HCT116 (cell line): Measurements from ENCODE around the gene F2RL1. TPM values are rescaled to one million over a fixed set of nuclear protein-coding genes. Genes with fewer than 3 reads are reported as not detected.

ENCODE experiments used
- ATAC-seq: fragments of 200-7000 bp; cut with Tn5 transposase; 2 replicates; pipeline ENCODE4 v1.9.1; 2020; ENCODE audit warnings: mild to moderate bottlenecking, moderate library complexity
- BruUV-seq: library from RNA; stranded (reverse); fragments of 400-500 nt; replicated peaks from 2 replicates; lab custom pipeline; 2021; lab: Mats Ljungman, UMichigan
- CTCF ChIA-PET: fragments of 300-600 bp; sonication (Branson Sonifier 250); formaldehyde crosslinking; loops from one replicate; lab custom pipeline; 2021; ENCODE audit warnings: antibody characterized with exemption; lab: Charles Lee
- POLR2A ChIA-PET: fragments of 300-600, 350-600 bp; sonication (Branson Sonifier 250); formaldehyde crosslinking; loops from one replicate; lab custom pipeline; 2021; ENCODE audit warnings: antibody characterized with exemption; lab: Charles Lee
- RAD21 ChIA-PET, 2 experiments: fragments of 300-600 bp; sonication (Branson Sonifier 250); formaldehyde crosslinking; loops; one replicate each; lab custom pipeline; 2023; ENCODE audit warnings: low total read pairs in 2 of 2; ENCODE audit not compliant: uncharacterized antibody in 2 of 2, unreplicated experiment in 2 of 2, low non-redundant PET in 1 of 2; lab: Charles Lee
- DNase-seq: peaks from one replicate; pipeline ENCODE4 v3.0.0-alpha.2; 2010; ENCODE audit warnings: low read depth, low spot score
- H2AFZ ChIP-seq: fragments of 200-600 bp; shearing (Covaris generic), sonication (generic); 2 replicates; pipeline ENCODE4 v1.6.1; 2017; ENCODE audit warnings: low read depth, mixed run types, mixed read lengths, antibody characterized with exemption, low read length; ENCODE audit not compliant: poor library complexity, severe bottlenecking
- H3K27ac ChIP-seq: 2 replicates; pipeline ENCODE4 v1.5.1; 2012; ENCODE audit warnings: low read depth, low read length
- H3K27me3 ChIP-seq: fragments of 200-600 bp; sonication (generic); 2 replicates; pipeline ENCODE4 v1.6.1; 2016; ENCODE audit warnings: mixed run types, low read length, mixed read lengths; ENCODE audit not compliant: insufficient read depth
- H3K36me3 ChIP-seq, 2 experiments: fragments of 200-500 bp in 1 of 2; fragments of 200-600 bp in 1 of 2; sonication (Bioruptor generic) in 1 of 2; sonication (generic) in 1 of 2; 2 replicates each; pipeline versions ENCODE4 v1.5.1 to v1.6.1; 2014 to 2016; ENCODE audit warnings: low read length in 2 of 2, inconsistent platforms in 1 of 2, mixed read lengths in 1 of 2, mixed run types in 1 of 2; ENCODE audit not compliant: insufficient read depth in 2 of 2, control insufficient read depth in 1 of 2
- H3K4me1 ChIP-seq, 2 experiments: fragments of 200-600 bp in 1 of 2; sonication (generic) in 1 of 2; 2 replicates each; pipeline versions ENCODE4 v1.5.1 to v1.6.1; 2012 to 2017; ENCODE audit warnings: low read length in 2 of 2, inconsistent platforms in 1 of 2, mild to moderate bottlenecking in 1 of 2, mixed read lengths in 1 of 2, mixed run types in 1 of 2, moderate library complexity in 1 of 2; ENCODE audit not compliant: insufficient read depth in 2 of 2, control insufficient read depth in 1 of 2
- H3K4me2 ChIP-seq: fragments of 200-600 bp; sonication (generic); 2 replicates; pipeline ENCODE4 v1.6.1; 2017; ENCODE audit warnings: mixed run types, low read length, mixed read lengths
- H3K4me3 ChIP-seq, 2 experiments: fragments of 200-600 bp in 1 of 2; sonication (generic) in 1 of 2; replicated peaks in 1 of 2; 2 replicates each; pipeline ENCODE4 v1.5.1; 2011 to 2016; ENCODE audit warnings: low read length in 2 of 2, control low read depth in 1 of 2, low read depth in 1 of 2, mild to moderate bottlenecking in 1 of 2, mixed read lengths in 1 of 2, mixed run types in 1 of 2
- H3K79me2 ChIP-seq: fragments of 200-600 bp; sonication (generic); 2 replicates; pipeline ENCODE4 v1.6.1; 2017; ENCODE audit warnings: mild to moderate bottlenecking, mixed run types, low read length, moderate library complexity, mixed read lengths; ENCODE audit not compliant: insufficient read depth
- H3K9ac ChIP-seq: fragments of 200-600 bp; sonication (generic); 2 replicates; pipeline ENCODE4 v1.6.1; 2016; ENCODE audit warnings: low read length, mixed read lengths
- H3K9me2 ChIP-seq: fragments of 200-600 bp; sonication (generic), shearing (Covaris generic); 2 replicates; pipeline ENCODE4 v1.6.1; 2017; ENCODE audit warnings: mixed run types, mild to moderate bottlenecking, moderate library complexity; ENCODE audit not compliant: insufficient read depth
- H3K9me3 ChIP-seq, 2 experiments: fragments of 200-500 bp in 1 of 2; fragments of 200-600 bp in 1 of 2; sonication (Bioruptor generic) in 1 of 2; sonication (generic) in 1 of 2; 2 replicates each; pipeline ENCODE4 v1.6.1; 2014 to 2017; ENCODE audit warnings: low read length in 2 of 2, mixed read lengths in 2 of 2, inconsistent platforms in 1 of 2, low read depth in 1 of 2, mild to moderate bottlenecking in 1 of 2, mixed run types in 1 of 2, moderate library complexity in 1 of 2; ENCODE audit not compliant: control insufficient read depth in 1 of 2, insufficient read depth in 1 of 2
- H4K20me1 ChIP-seq: fragments of 200-600 bp; sonication (generic), shearing (Covaris generic); 2 replicates; pipeline ENCODE4 v1.6.1; 2017; ENCODE audit warnings: mixed run types, mild to moderate bottlenecking, moderate library complexity; ENCODE audit not compliant: insufficient read depth
- CBX3 ChIP-seq: IDR thresholded peaks from 2 replicates; pipeline ENCODE4 v1.6.1; 2012; ENCODE audit warnings: low read depth
- CEBPB ChIP-seq: IDR thresholded peaks from 2 replicates; pipeline ENCODE4 v1.6.1; 2012; ENCODE audit warnings: low read depth
- ELF1 ChIP-seq: IDR thresholded peaks from 2 replicates; pipeline ENCODE4 v1.6.1; 2012; ENCODE audit warnings: low read depth, borderline replicate concordance
- FOSL1 ChIP-seq: IDR thresholded peaks from 2 replicates; pipeline ENCODE4 v1.6.1; 2012; ENCODE audit warnings: low read depth
- JUND ChIP-seq: IDR thresholded peaks from 2 replicates; pipeline ENCODE4 v1.6.1; 2012
- POLR2A ChIP-seq: IDR thresholded peaks from 2 replicates; pipeline ENCODE4 v1.7.0; 2011; ENCODE audit warnings: borderline replicate concordance; ENCODE audit not compliant: insufficient read depth, insufficient read length; ENCODE audit errors: extremely low read depth
- POLR2AphosphoS5 ChIP-seq: IDR thresholded peaks from 2 replicates; pipeline ENCODE4 v1.6.1; 2011; ENCODE audit warnings: mild to moderate bottlenecking, low read depth, low read length, moderate library complexity
- RAD21 ChIP-seq: IDR thresholded peaks from 2 replicates; pipeline ENCODE4 v1.6.1; 2012; ENCODE audit warnings: low read depth, mild to moderate bottlenecking
- REST ChIP-seq: IDR thresholded peaks from 2 replicates; pipeline ENCODE4 v1.6.1; 2012; ENCODE audit warnings: low read depth
- SIN3A ChIP-seq: IDR thresholded peaks from 2 replicates; pipeline ENCODE4 v1.6.1; 2012; ENCODE audit warnings: low read depth
- SP1 ChIP-seq: IDR thresholded peaks from 2 replicates; pipeline ENCODE4 v1.6.1; 2012; ENCODE audit warnings: low read depth
- SRF ChIP-seq: IDR thresholded peaks from 2 replicates; pipeline ENCODE4 v1.6.1; 2012; ENCODE audit warnings: low read depth
- TCF7L2 ChIP-seq: IDR thresholded peaks from 2 replicates; pipeline ENCODE4 v1.7.0; 2011; ENCODE audit warnings: borderline replicate concordance, inconsistent platforms; ENCODE audit not compliant: insufficient read depth, insufficient read length; ENCODE audit errors: extremely low read depth
- YY1 ChIP-seq: IDR thresholded peaks from 2 replicates; pipeline ENCODE4 v1.6.1; 2011; ENCODE audit warnings: low read length, low read depth, moderate library complexity, mild to moderate bottlenecking; ENCODE audit not compliant: insufficient replicate concordance; ENCODE audit errors: extremely low read depth
- ZFX ChIP-seq: fragments of 450-650 bp; IDR thresholded peaks from 2 replicates; pipeline ENCODE4 v1.6.1; 2017
- ZNF274 ChIP-seq: fragments of 200-500 bp; sonication (Bioruptor generic); IDR thresholded peaks from 2 replicates; pipeline ENCODE4 v1.6.1; 2014; ENCODE audit warnings: mild to moderate bottlenecking, low read depth, low read length, inconsistent platforms
- intact Hi-C: fragments of 100-400 bp; cut with micrococcal nuclease; formaldehyde crosslinking; loops from 2 replicates; pipeline ENCODE4 v1.10.0; 2022
- total RNA-seq: library from RNA; stranded (reverse); gene quantifications from one replicate; pipeline ENCODE4 v1.2.1, GENCODE V29; 2021; ENCODE audit not compliant: unreplicated experiment

F2RL1 gene
- total RNA-seq, 1 experiment from 2014 or later = 119 TPM

- Histone ChIP-seq H3K9me3 (no peaks in the 10 kb centered on the region), H4K20me1 (no peaks in the 10 kb centered on the region), H3K27ac (no peak overlapping the region), H3K36me3 (no peaks in the 10 kb centered on the region), H3K9ac (no peak overlapping the region), H3K4me2 (no peak overlapping the region), H2AFZ (no peak overlapping the region), H3K79me2 (no peaks in the 10 kb centered on the region), H3K9me2 (no peaks in the 10 kb centered on the region), H3K4me3 (no peak overlapping the region), H3K27me3 (no peaks in the 10 kb centered on the region), H3K4me1 (peaks cover 18 to 47% of the 10 kb centered on the region in 2 experiments)
- ChIA-PET POLR2A (interaction anchor here (1.2 kb wide), 1 partner anchor 8 kb away, joined by 3 read pairs; no protein-coding TSS in a partner anchor), CTCF (interaction anchor here (1.4 kb wide), 1 partner anchor 8 kb away, joined by 12 read pairs; no protein-coding TSS in a partner anchor), RAD21 (no interaction called here)
- ATAC-seq (no peak), DNase-seq (no peak)
- intact Hi-C loops = no loop called here
- no TSS peak for BruUV-seq
- no peak for TF ChIP-seq SRF
- no peak for TF ChIP-seq ZFX
- TF ChIP-seq SIN3A = no peak
- TF ChIP-seq FOSL1 = no peak
- TF ChIP-seq YY1 = no peak
- no peak for TF ChIP-seq ELF1
- no peak for TF ChIP-seq TCF7L2
- no peak for TF ChIP-seq CBX3
- TF ChIP-seq SP1 = no peak
Measured at GRCh38 chr5:76782444-76782843, 36.4 kb upstream of the F2RL1 start.

GRCh38 chr5:76787237-76787636 lies 31.6 kb upstream of the F2RL1 start:
- Histone ChIP-seq H2AFZ (no peak overlapping the region), H3K4me3 (no peak overlapping the region), H3K9ac (no peak overlapping the region), H3K36me3 (no peaks in the 10 kb centered on the region), H3K27ac (no peak overlapping the region; the same call in 1 of the 2 replicates), H3K9me3 (peaks cover 0 to 3% of the 10 kb centered on the region in 2 experiments; a peak in 1 of 4 replicates), H3K9me2 (no peaks in the 10 kb centered on the region), H3K27me3 (no peaks in the 10 kb centered on the region), H4K20me1 (no peaks in the 10 kb centered on the region), H3K79me2 (no peaks in the 10 kb centered on the region), H3K4me1 (peaks cover 47 to 80% of the 10 kb centered on the region in 2 experiments), H3K4me2 (peak overlapping the region; percentile 5)
- ChIA-PET POLR2A (interaction anchor here (1.2 kb wide), 1 partner anchor 13 kb away, joined by 6 read pairs; no protein-coding TSS in a partner anchor), CTCF (interaction anchor here (2.6 kb wide), 1 partner anchor 13 kb away, joined by 15 read pairs; no protein-coding TSS in a partner anchor), RAD21 (no interaction called here)
- BruUV-seq = no TSS peak
- ATAC-seq (no peak), DNase-seq (no peak)
- intact Hi-C loops = loop anchor here (5.0 kb wide), 1 partner anchor 50 kb away; no protein-coding TSS in a partner anchor
- TF ChIP-seq SP1 = no peak
- no peak for TF ChIP-seq CEBPB
- TF ChIP-seq RAD21 = no peak
- no peak for TF ChIP-seq POLR2A
- no peak for TF ChIP-seq TCF7L2
- TF ChIP-seq FOSL1 = no peak
- no peak for TF ChIP-seq ZFX
- no peak for TF ChIP-seq JUND
- TF ChIP-seq ZNF274 = no peak
- TF ChIP-seq POLR2AphosphoS5 = no peak
- TF ChIP-seq REST = no peak
- no peak for TF ChIP-seq SIN3A
